Smooth muscle cell of the brain vasculature (primary cell): ENCODE results near the gene TMEM60.
A peak's percentile ranks its signal among the peaks of the same experiment; 100 is the strongest.

ENCODE experiments used
- DNase-seq: peaks from one replicate; pipeline ENCODE4 v3.0.0-alpha.2; 2012; ENCODE audit warnings: low read depth, low spot score

The TMEM60 gene

GRCh38 chr7:77771901-77772300 is 26.3 kb downstream of the TMEM60 start:
- DNase-seq = no peak

- no peak for DNase-seq
These were observed 27.9 kb downstream of the TMEM60 start for GRCh38 chr7:77770316-77770715.

GRCh38 chr7:77766801-77767605 is 31.2 kb downstream of the TMEM60 start:
- no peak for DNase-seq

- no peak for DNase-seq
These were observed 32.1 kb downstream of the TMEM60 start for GRCh38 chr7:77765906-77766800.

GRCh38 chr7:77765481-77765880 is 32.8 kb downstream of the TMEM60 start:
- no peak for DNase-seq

GRCh38 chr7:77760809-77761453 is 37.3 kb downstream of the TMEM60 start:
- DNase-seq = no peak

- DNase-seq = peak; percentile 62
These were observed 38.8 kb downstream of the TMEM60 start for GRCh38 chr7:77759294-77759889.

- no peak for DNase-seq
These were observed 40.6 kb downstream of the TMEM60 start for GRCh38 chr7:77757589-77757988.

- no peak for DNase-seq
These were observed 45.1 kb downstream of the TMEM60 start for GRCh38 chr7:77753173-77753572.

- DNase-seq = no peak
These were observed 46.2 kb downstream of the TMEM60 start for GRCh38 chr7:77752016-77752415.

GRCh38 chr7:77747718-77748117 is 50.5 kb downstream of the TMEM60 start:
- no peak for DNase-seq

- DNase-seq = no peak
These were observed 51.1 kb downstream of the TMEM60 start for GRCh38 chr7:77747178-77747577.

- DNase-seq = no peak
These were observed 51.4 kb downstream of the TMEM60 start for GRCh38 chr7:77746824-77747165.

- no peak for DNase-seq
These were observed 51.9 kb downstream of the TMEM60 start for GRCh38 chr7:77746164-77746823.

GRCh38 chr7:77745746-77746145 is 52.5 kb downstream of the TMEM60 start:
- DNase-seq = no peak
